ENCODE measurements around the gene PTPN7.
"Not testable (repeated sequence)": the region's sequence is repeated elsewhere in the genome, so short reads cannot be mapped to it uniquely, and the experiment has no call there.

PTPN7 gene

DNA sequence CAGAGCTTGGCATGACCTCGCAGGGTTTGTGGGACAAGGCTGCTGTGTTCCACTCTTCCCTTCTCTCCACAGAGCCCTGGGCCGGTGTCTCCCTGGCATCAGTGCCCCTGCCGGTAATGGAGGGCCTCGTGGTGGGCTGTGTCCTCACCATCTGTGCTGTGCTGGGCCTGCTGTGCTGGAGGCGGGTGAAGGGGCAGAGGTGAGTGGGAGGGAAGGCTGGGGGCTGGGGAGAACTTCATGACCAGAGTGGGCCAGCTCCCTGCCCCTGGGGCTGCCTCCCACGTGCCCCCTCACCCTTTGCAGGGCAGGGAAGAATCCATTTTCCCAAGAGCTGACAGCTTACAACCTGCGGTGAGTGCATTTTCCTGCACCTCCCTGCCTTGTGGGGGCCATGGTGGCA, 21.2 kb upstream of the PTPN7 start:
- H3K4me3 ChIP-seq (ENCODE audit: low read length) = no peak overlapping the region
- TF ChIP-seq, protein P1, sequence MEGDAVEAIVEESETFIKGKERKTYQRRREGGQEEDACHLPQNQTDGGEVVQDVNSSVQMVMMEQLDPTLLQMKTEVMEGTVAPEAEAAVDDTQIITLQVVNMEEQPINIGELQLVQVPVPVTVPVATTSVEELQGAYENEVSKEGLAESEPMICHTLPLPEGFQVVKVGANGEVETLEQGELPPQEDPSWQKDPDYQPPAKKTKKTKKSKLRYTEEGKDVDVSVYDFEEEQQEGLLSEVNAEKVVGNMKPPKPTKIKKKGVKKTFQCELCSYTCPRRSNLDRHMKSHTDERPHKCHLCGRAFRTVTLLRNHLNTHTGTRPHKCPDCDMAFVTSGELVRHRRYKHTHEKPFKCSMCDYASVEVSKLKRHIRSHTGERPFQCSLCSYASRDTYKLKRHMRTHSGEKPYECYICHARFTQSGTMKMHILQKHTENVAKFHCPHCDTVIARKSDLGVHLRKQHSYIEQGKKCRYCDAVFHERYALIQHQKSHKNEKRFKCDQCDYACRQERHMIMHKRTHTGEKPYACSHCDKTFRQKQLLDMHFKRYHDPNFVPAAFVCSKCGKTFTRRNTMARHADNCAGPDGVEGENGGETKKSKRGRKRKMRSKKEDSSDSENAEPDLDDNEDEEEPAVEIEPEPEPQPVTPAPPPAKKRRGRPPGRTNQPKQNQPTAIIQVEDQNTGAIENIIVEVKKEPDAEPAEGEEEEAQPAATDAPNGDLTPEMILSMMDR (conservative IDR thresholded peaks at IDR 0.05; ENCODE audit: low read depth, low read length) = no peak
- DNase-seq (ENCODE audit: low read depth) = no peak

DNA sequence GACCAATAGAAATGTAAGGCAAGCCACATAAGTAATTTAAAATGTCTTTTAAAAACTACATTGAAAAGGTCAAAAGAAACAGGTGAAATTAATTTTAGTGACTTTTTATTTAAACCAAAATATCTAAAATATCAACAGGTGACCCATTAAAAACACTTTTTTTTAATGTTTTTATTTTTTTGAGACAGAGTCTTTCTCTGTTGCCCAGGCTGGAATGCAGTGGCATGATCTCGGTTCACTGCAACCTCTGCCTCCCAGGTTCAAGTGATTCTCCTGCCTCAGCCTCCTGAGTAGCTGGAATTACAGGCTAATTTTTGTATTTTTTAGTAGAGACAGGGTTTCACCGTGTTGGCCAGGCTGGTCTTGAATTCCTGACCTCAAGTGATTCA, 20.3 kb upstream of the PTPN7 start:
- DNase-seq (ENCODE audit: low read depth); H3K4me3 ChIP-seq (ENCODE audit: low read length): not testable (repeated sequence)

DNA sequence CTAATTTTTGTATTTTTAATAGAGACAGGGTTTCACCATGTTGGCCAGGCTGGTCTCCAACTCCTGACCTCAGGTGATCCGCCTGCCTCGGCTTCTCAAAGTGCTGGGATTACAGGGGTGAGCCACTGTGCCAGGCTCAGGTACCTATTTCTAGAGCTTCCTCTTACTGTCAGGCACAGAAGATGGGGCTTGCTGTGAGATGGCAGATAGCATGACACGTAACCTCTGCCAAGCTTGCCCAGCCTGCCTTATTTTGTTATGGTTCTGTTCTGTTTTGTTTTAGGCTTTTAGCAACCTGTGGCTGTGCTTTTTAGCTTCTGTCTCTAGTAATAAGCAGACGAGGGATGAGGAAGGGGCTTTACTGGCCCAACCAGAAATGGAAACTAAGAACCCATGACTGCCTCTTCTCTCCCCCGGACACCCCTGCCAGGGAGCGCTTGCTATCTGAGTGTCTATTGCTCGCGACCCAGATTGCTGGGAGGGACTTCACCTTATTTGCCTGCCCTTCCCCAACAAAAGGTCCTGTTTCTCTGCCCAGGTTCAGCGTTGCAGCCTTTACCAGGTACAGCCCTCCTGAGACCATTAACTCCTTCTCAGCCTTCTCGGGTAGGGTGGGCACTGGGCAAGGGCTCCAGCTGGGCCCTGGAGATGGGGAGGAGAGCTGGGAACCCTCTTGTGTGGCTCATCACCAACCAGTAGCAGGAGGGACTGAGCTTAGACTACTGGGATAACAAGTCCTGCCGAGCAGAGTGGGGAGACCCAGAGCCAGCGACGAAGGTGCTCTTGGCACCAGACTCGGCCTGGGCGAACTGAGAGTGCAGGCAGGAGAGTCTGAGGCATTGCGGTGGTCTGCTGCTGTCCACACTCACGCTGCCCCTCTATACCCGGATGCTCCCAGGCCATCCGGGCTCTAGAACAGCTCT, 19.7 kb upstream of the PTPN7 start:
- DNase-seq (ENCODE audit: low read depth) = no peak
- no peak overlapping the region for H3K4me3 ChIP-seq (ENCODE audit: low read length)
- TF ChIP-seq, protein P1 (conservative IDR thresholded peaks at IDR 0.05; ENCODE audit: low read depth, low read length) = no peak

DNA sequence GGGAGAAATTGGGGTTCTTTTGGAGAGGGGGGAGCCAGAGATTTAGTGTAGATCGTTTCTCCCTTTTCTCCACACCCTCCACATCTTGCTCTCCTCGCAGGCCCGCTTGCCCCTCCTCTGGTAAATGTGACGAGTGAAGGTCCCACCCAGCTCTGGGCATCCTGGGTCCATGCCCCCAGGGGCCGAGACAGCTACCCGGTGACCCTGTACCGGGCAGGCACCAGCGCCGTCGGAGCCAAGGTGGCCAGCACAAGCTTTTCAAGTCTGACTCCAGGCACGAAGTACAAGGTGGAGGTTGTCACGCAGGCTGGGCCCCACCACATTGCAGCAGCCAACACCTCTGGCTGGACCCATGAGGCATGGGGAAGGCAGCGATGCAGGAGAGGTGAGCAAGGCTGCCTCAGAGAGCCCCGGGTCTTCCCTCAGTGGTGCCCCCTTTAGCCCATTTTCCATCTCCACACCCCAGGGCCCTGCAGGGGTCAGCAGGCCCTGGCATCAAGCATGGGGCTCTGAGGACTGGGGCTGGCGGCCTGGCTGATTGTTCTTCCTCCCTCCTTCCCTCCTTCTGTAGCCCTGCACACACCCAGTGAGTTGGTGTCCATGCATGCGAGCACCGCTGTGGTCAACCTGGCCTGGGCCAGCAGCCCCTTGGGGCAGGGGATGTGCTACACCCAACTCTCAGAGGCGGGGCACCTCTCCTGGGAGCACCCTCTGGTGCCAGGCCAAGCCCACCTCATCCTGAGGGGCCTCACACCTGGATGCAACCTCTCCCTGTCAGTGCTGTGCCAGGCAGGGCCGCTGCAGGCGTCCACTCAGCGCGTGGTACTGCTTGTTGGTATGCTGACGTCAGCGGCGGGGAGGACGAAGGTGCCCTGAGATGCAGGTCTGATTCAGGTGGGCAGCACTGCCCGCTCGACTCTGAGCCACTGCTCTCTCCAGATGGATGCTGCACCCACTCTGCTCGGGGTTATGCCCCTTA, 16.8 kb upstream of the PTPN7 start:
- TF ChIP-seq, protein P1 (conservative IDR thresholded peaks at IDR 0.05; ENCODE audit: low read depth, low read length) = no peak
- no peak overlapping the region for H3K4me3 ChIP-seq (ENCODE audit: low read length)

DNA sequence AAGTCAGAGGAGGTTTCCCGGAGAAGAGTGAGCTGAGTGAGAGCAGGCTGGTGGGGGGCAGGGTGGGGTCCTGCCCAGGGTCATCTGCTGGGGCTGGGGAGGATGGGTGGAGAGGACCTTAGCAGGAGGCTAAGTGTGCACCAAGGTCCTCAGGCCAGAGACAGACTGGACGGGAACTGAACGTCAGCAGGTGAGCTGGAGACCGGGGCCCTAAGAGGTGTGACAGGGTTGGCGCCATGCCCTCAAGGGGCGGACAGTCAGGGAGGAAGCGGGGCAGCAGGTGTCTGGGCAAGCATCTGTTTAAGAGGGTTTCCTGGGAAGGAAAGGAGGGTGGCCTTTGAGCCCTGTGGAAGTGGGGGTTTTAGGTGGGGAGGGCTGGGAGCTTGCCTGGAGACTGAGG, 13.6 kb upstream of the PTPN7 start:
- H3K4me3 ChIP-seq (ENCODE audit: low read length) = no peak overlapping the region
- TF ChIP-seq, protein P1 (conservative IDR thresholded peaks at IDR 0.05; ENCODE audit: low read depth, low read length) = no peak
- DNase-seq (ENCODE audit: low read depth) = no peak

More for the DNA sequence above, 16.8 kb upstream of the PTPN7 start:
- DNase-seq (ENCODE audit: low read depth) = no peak

DNA sequence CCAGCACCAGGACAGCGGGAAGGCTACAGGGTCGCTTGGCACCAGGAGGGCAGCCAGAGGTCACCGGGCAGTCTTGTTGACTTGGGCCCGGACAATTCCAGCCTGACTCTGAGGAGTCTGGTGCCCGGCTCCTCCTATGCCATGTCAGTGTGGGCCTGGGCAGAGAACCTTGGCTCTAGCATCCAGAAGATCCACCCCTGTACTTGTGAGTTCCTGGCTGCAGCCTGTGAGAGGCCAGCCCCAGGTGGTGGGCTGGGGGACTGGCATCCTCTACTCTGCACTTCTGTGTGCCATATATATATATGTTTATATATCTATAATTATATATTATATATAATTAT, 11.6 kb upstream of the PTPN7 start:
- DNase-seq (ENCODE audit: low read depth) = no peak
- TF ChIP-seq, protein P1 (conservative IDR thresholded peaks at IDR 0.05; ENCODE audit: low read depth, low read length) = no peak
- no peak overlapping the region for H3K4me3 ChIP-seq (ENCODE audit: low read length)

DNA sequence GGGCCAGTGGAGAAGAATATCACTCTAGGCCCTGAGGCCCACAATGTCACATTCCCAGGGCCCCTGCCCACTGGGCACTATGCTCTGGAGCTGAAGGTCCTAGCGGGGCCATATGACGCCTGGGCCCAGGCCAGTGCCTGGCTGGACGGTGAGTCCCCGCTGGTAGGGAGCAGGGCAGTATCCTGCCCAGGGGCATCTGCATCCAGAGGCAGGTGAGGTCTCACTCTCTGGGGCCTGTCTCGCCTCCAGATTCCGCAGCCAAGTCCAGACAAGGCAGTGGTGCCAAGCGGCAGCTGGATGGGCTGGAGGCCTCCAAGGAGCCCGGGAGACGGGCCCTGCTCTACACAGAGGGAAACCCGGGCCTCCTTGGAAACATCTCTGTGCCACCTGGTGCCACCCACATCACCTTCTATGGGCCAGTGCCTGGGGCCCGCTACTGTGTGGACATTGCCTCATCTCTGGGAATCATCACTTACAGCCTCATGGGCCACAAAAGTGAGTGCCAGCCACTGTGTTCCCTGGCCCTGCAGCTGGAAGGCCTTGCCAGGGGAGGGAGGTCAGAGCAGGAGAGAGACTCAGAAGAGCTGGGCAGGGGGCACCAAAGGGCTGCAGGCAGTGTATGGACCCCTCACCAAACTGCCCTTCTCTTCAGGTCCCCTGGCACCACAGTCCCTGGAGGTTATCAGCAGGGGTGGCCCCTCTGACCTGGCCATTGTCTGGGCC, 11.1 kb upstream of the PTPN7 start:
- no peak for DNase-seq (ENCODE audit: low read depth)
- TF ChIP-seq, protein P1 (conservative IDR thresholded peaks at IDR 0.05; ENCODE audit: low read depth, low read length) = no peak
- H3K4me3 ChIP-seq (ENCODE audit: low read length) = no peak overlapping the region

Data from retinal pigment epithelial cell (primary cell).